Measurements from ENCODE around the gene FBXL17. TPM values are rescaled to one million over a fixed set of nuclear protein-coding genes. Genes with fewer than 3 reads are reported as not detected.

Gene FBXL17
- total RNA-seq, 5 donors from 2014 or later (not counting 1 experiment from before 2014, with no cell fraction given) = 20.4 to 30.1 (median 22.1) TPM

DNA sequence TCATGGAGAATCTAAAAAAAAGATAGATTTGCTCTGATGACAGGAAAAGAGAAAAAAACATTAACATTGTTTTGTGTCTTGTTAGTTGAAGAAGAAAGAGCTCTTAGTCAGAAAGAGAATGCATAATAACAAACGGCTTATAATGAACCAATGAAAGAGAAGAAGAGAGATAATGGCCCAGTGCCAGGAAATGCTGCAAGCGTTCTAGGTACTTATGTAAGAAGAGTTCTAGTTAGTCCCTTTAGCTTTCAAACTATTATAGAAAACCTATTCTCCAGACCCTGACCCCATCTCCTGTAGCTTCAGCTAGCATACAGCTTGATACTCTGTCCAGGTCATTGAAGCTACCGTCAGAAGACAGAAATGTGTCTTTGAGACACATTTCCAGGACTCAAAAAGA is 70.2 kb downstream of the FBXL17 start:
- H3K27ac Mint-ChIP-seq = no peak overlapping the region
- POLR2A ChIA-PET = no interaction called here
- DNase-seq = peak in 1 of 35 experiments; percentile 2
- ATAC-seq (replicated peaks in 1 of 4) = no peak
- no CpG with 5 or more reads among the region's 3 CpGs for WGBS (ENCODE audit: insufficient coverage)
- H3K4me1 Mint-ChIP-seq = peaks cover 3 to 5% (median 4%) of the 10 kb centered on the region in 3 donors
- peaks cover 18% of the 10 kb centered on the region for H3K36me3 Mint-ChIP-seq
- H3K27me3 Mint-ChIP-seq = no peaks in the 10 kb centered on the region
- Histone ChIP-seq H3K27me3 (replicated peaks in 1 of 2; ENCODE audit: control insufficient read depth in 2 of 2, extremely low read depth in 1 of 2, insufficient read depth in 2 of 2, low read length in 1 of 2) (no peaks in the 10 kb centered on the region), H3K9me3 (no peaks in the 10 kb centered on the region), H3K4me3 (ENCODE audit: control insufficient read depth in 1 of 2, extremely low read depth in 1 of 2, low read length in 1 of 2) (no peak overlapping the region), H3K4me1 (ENCODE audit: control insufficient read depth in 1 of 2, extremely low read depth in 1 of 2, insufficient read depth in 2 of 2, low read length in 2 of 2) (no peaks in the 10 kb centered on the region), H3K27ac (ENCODE audit: low read length) (no peak overlapping the region), H3K36me3 (ENCODE audit: control insufficient read depth in 2 of 2, extremely low read depth in 1 of 2, insufficient read depth in 1 of 2, low read length in 1 of 2) (peaks cover 0 to 2% of the 10 kb centered on the region in 2 donors)
- no peak overlapping the region for H3K4me3 Mint-ChIP-seq
- CTCF ChIA-PET = no interaction called here
- H3K9me3 Mint-ChIP-seq = no peaks in the 10 kb centered on the region

GRCh38 chr5:108303611-108304010 is 78.3 kb downstream of the FBXL17 start:
- no peak overlapping the region for H3K4me3 Mint-ChIP-seq
- H3K27ac Mint-ChIP-seq = no peak overlapping the region
- peaks cover 0 to 11% (median 9%) of the 10 kb centered on the region in 3 donors for H3K4me1 Mint-ChIP-seq
- no CpG with 5 or more reads among the region's 2 CpGs for WGBS (ENCODE audit: insufficient coverage)
- ChIA-PET CTCF (no interaction called here), POLR2A (no interaction called here)
- ATAC-seq (replicated peaks in 1 of 4) (no peak), DNase-seq (no peak)
- Histone ChIP-seq H3K27ac (ENCODE audit: low read length) (no peak overlapping the region), H3K27me3 (replicated peaks in 1 of 2; ENCODE audit: control insufficient read depth in 2 of 2, extremely low read depth in 1 of 2, insufficient read depth in 2 of 2, low read length in 1 of 2) (no peaks in the 10 kb centered on the region), H3K9me3 (no peaks in the 10 kb centered on the region), H3K4me3 (ENCODE audit: control insufficient read depth in 1 of 2, extremely low read depth in 1 of 2, low read length in 1 of 2) (no peak overlapping the region), H3K36me3 (ENCODE audit: control insufficient read depth in 2 of 2, extremely low read depth in 1 of 2, insufficient read depth in 1 of 2, low read length in 1 of 2) (no peaks in the 10 kb centered on the region), H3K4me1 (ENCODE audit: control insufficient read depth in 1 of 2, extremely low read depth in 1 of 2, insufficient read depth in 2 of 2, low read length in 2 of 2) (no peaks in the 10 kb centered on the region)
- H3K27me3 Mint-ChIP-seq = no peaks in the 10 kb centered on the region
- peaks cover 18% of the 10 kb centered on the region for H3K36me3 Mint-ChIP-seq
- no peaks in the 10 kb centered on the region for H3K9me3 Mint-ChIP-seq

GRCh38 chr5:108303086-108303485 is 78.8 kb downstream of the FBXL17 start:
- CTCF ChIA-PET = no interaction called here
- Histone ChIP-seq H3K27ac (ENCODE audit: low read length) (no peak overlapping the region), H3K27me3 (replicated peaks in 1 of 2; ENCODE audit: control insufficient read depth in 2 of 2, extremely low read depth in 1 of 2, insufficient read depth in 2 of 2, low read length in 1 of 2) (no peaks in the 10 kb centered on the region), H3K4me1 (ENCODE audit: control insufficient read depth in 1 of 2, extremely low read depth in 1 of 2, insufficient read depth in 2 of 2, low read length in 2 of 2) (no peaks in the 10 kb centered on the region), H3K4me3 (ENCODE audit: control insufficient read depth in 1 of 2, extremely low read depth in 1 of 2, low read length in 1 of 2) (no peak overlapping the region), H3K36me3 (ENCODE audit: control insufficient read depth in 2 of 2, extremely low read depth in 1 of 2, insufficient read depth in 1 of 2, low read length in 1 of 2) (no peaks in the 10 kb centered on the region), H3K9me3 (no peaks in the 10 kb centered on the region)
- Mint-ChIP-seq H3K4me1 (peaks cover 0 to 14% (median 9%) of the 10 kb centered on the region in 3 donors), H3K9me3 (no peaks in the 10 kb centered on the region), H3K4me3 (no peak overlapping the region), H3K36me3 (peaks cover 18% of the 10 kb centered on the region), H3K27me3 (no peaks in the 10 kb centered on the region), H3K27ac (no peak overlapping the region)
- POLR2A ChIA-PET = no interaction called here
- DNase-seq (no peak), ATAC-seq (replicated peaks in 1 of 4) (no peak)
- 100% methylated on average over 1 of the region's 1 CpG for WGBS (ENCODE audit: insufficient coverage)

GRCh38 chr5:108297042-108297601 is 84.8 kb downstream of the FBXL17 start:
- no peak overlapping the region for H3K4me3 Mint-ChIP-seq
- Histone ChIP-seq H3K36me3 (ENCODE audit: control insufficient read depth in 2 of 2, extremely low read depth in 1 of 2, insufficient read depth in 1 of 2, low read length in 1 of 2) (no peaks in the 10 kb centered on the region), H3K4me1 (ENCODE audit: control insufficient read depth in 1 of 2, extremely low read depth in 1 of 2, insufficient read depth in 2 of 2, low read length in 2 of 2) (no peaks in the 10 kb centered on the region), H3K4me3 (ENCODE audit: control insufficient read depth in 1 of 2, extremely low read depth in 1 of 2, low read length in 1 of 2) (no peak overlapping the region), H3K27me3 (replicated peaks in 1 of 2; ENCODE audit: control insufficient read depth in 2 of 2, extremely low read depth in 1 of 2, insufficient read depth in 2 of 2, low read length in 1 of 2) (no peaks in the 10 kb centered on the region), H3K27ac (ENCODE audit: low read length) (no peak overlapping the region), H3K9me3 (no peaks in the 10 kb centered on the region)
- no peak overlapping the region for H3K27ac Mint-ChIP-seq
- ChIA-PET CTCF (no interaction called here), POLR2A (no interaction called here)
- ATAC-seq (replicated peaks in 1 of 4) (no peak), DNase-seq (no peak)
- peaks cover 0 to 3% (median 0%) of the 10 kb centered on the region in 3 donors for H3K9me3 Mint-ChIP-seq
- H3K27me3 Mint-ChIP-seq = no peaks in the 10 kb centered on the region
- peaks cover 15% of the 10 kb centered on the region for H3K36me3 Mint-ChIP-seq
- peaks cover 0 to 10% (median 9%) of the 10 kb centered on the region in 3 donors for H3K4me1 Mint-ChIP-seq

GRCh38 chr5:108295578-108296368 is 86.1 kb downstream of the FBXL17 start:
- H3K27ac ChIP-seq (ENCODE audit: low read length) = no peak overlapping the region
- H3K4me1 ChIP-seq (ENCODE audit: control insufficient read depth in 1 of 2, extremely low read depth in 1 of 2, insufficient read depth in 2 of 2, low read length in 2 of 2) = no peaks in the 10 kb centered on the region
- no peak overlapping the region for H3K4me3 ChIP-seq (ENCODE audit: control insufficient read depth in 1 of 2, extremely low read depth in 1 of 2, low read length in 1 of 2)
- peaks cover 0 to 8% (median 6%) of the 10 kb centered on the region in 3 donors for H3K4me1 Mint-ChIP-seq
- DNase-seq (no peak), ATAC-seq (replicated peaks in 1 of 4) (no peak)
- no peaks in the 10 kb centered on the region for H3K9me3 ChIP-seq
- H3K4me3 Mint-ChIP-seq = no peak overlapping the region
- H3K27me3 ChIP-seq (replicated peaks in 1 of 2; ENCODE audit: control insufficient read depth in 2 of 2, extremely low read depth in 1 of 2, insufficient read depth in 2 of 2, low read length in 1 of 2) = no peaks in the 10 kb centered on the region
- no peak overlapping the region for H3K27ac Mint-ChIP-seq
- peaks cover 0 to 3% (median 0%) of the 10 kb centered on the region in 3 donors for H3K9me3 Mint-ChIP-seq
- no CpG with 5 or more reads among the region's 2 CpGs for WGBS (ENCODE audit: insufficient coverage)
- H3K27me3 Mint-ChIP-seq = no peaks in the 10 kb centered on the region
- CTCF ChIA-PET = interaction anchor here in 1 of 2 donors (0.7 kb wide), 1 partner anchor 385 kb away, joined by 3 read pairs; no protein-coding TSS in a partner anchor
- no peaks in the 10 kb centered on the region for H3K36me3 ChIP-seq (ENCODE audit: control insufficient read depth in 2 of 2, extremely low read depth in 1 of 2, insufficient read depth in 1 of 2, low read length in 1 of 2)
- POLR2A ChIA-PET = interaction anchor here in 1 of 2 donors (0.6 kb wide), 1 partner anchor 31 kb away, joined by 3 read pairs; no protein-coding TSS in a partner anchor
- H3K36me3 Mint-ChIP-seq = peaks cover 19% of the 10 kb centered on the region

DNA sequence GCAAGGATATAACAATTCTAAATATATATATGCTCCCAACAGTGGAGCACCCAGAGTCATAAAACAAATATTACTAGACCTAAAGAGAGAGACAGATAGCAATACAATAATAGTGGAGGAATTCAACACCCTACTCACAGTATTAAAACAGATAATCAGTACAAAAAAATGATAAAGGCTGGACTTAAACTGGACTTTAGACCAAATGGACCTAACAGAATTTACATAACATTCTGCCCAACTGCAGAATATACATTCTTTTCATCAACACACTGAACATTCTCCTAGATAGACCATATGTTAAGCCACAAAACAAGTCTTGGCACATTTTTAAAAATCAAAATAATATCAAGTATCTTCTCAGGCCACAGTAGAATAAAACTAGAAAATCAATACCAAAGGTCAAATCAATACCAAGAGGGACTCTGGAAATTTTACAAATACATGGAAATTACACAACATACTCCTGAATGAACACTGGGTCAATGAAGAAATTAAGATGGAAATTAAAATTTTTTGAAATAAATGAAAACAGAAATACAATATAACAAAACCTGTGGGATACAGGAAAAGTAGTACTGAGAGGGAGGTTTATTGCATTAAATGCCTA is 100.8 kb downstream of the FBXL17 start:
- H3K4me1 ChIP-seq (ENCODE audit: control insufficient read depth in 1 of 2, extremely low read depth in 1 of 2, insufficient read depth in 2 of 2, low read length in 2 of 2) = peaks cover 0 to 3% of the 10 kb centered on the region in 2 experiments
- peaks cover 5 to 37% (median 20%) of the 10 kb centered on the region in 3 donors for H3K9me3 Mint-ChIP-seq
- ChIA-PET CTCF (no interaction called here), POLR2A (no interaction called here)
- ATAC-seq (replicated peaks in 1 of 4) (no peak), DNase-seq (no peak)
- no peaks in the 10 kb centered on the region for H3K27me3 Mint-ChIP-seq
- H3K27ac ChIP-seq (ENCODE audit: low read length) = no peak overlapping the region
- no peaks in the 10 kb centered on the region for H3K36me3 ChIP-seq (ENCODE audit: control insufficient read depth in 2 of 2, extremely low read depth in 1 of 2, insufficient read depth in 1 of 2, low read length in 1 of 2)
- no peaks in the 10 kb centered on the region for H3K9me3 ChIP-seq
- no peak overlapping the region for H3K4me3 Mint-ChIP-seq
- H3K27me3 ChIP-seq (replicated peaks in 1 of 2; ENCODE audit: control insufficient read depth in 2 of 2, extremely low read depth in 1 of 2, insufficient read depth in 2 of 2, low read length in 1 of 2) = no peaks in the 10 kb centered on the region
- H3K27ac Mint-ChIP-seq = no peak overlapping the region
- peaks cover 26 to 38% (median 35%) of the 10 kb centered on the region in 3 donors for H3K4me1 Mint-ChIP-seq
- no peak overlapping the region for H3K4me3 ChIP-seq (ENCODE audit: control insufficient read depth in 1 of 2, extremely low read depth in 1 of 2, low read length in 1 of 2)
- H3K36me3 Mint-ChIP-seq = peaks cover 57% of the 10 kb centered on the region
